Heart left ventricle (tissue), 13 donors: ENCODE measurements around the gene GTF2F2.

Experiments used
- POLR2A ChIP-seq, 2 donors: fragments of 450-650 bp; IDR thresholded peaks; one replicate each; pipeline ENCODE4 v1.6.1; 2017; ENCODE audit warnings: antibody characterized with exemption in 2 of 2, mild to moderate bottlenecking in 2 of 2, moderate library complexity in 2 of 2
- TF ChIP-seq, protein P1 (sequence below), 12 donors: fragments of 200-600 bp; sonication (generic) in 4 of 12; IDR thresholded peaks; one replicate each; pipeline versions ENCODE4 v1.5.0 to v1.8.0; 2018 to 2022; ENCODE audit warnings: antibody characterized with exemption in 12 of 12, mild to moderate bottlenecking in 5 of 12
- donor health status: ischemic (EF 13 %, LVEDD 7.1; RV severe dilation, severe dysfunction).
- donor health status: DM: no; HTN: yes; CAD: no.
- donor health status: DM: no; HTN: no; CAD: no.
- donor health status: ischemic (EF 25% LVEDD 6.9; RV normal size, moderate dysfunction).
- donor health status: ischemic (EF 25% LVEDD 5.7; RV mildly dilated, moderate dysfunction).
- donor health status: ischemic (EF 35%, LVEDD 5.7; RV mildly dilated, moderate dysfunction).
- donor health status: nonischemic (EF 11% LVEDD 7.7; RV severe dilation, severe dysfunction).
- donor health status: DM: yes; HTN: yes; CAD: no.
- donor health status: PGD.
- donor health status: ischemic (EF 29% LVEDD 5.4; RV normal size, mild dysfunction).
- donor health status: nonischemic (EF 23%, LVEDD 6.1; RV moderate dilation, normal function).

DNA sequence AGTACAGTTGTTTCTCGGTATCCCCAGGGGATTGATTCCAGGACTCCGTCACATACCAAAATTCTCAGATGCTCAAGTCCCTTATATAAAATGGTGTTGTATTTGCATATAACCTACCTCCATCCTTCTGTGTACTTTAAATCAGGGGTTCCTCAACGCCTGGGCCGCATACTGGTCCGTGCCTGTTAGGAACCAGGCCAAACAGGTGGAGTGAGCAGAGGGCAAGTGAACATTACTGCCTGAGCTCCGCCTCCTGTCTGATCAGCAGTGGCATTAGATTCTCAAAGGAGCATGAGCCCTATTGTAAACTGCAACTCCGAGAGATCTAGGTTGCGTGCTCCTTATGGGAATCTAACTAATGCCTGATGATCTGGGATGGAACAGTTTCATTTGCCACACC, 122.8 kb downstream of the GTF2F2 start:
- TF ChIP-seq, protein P1, sequence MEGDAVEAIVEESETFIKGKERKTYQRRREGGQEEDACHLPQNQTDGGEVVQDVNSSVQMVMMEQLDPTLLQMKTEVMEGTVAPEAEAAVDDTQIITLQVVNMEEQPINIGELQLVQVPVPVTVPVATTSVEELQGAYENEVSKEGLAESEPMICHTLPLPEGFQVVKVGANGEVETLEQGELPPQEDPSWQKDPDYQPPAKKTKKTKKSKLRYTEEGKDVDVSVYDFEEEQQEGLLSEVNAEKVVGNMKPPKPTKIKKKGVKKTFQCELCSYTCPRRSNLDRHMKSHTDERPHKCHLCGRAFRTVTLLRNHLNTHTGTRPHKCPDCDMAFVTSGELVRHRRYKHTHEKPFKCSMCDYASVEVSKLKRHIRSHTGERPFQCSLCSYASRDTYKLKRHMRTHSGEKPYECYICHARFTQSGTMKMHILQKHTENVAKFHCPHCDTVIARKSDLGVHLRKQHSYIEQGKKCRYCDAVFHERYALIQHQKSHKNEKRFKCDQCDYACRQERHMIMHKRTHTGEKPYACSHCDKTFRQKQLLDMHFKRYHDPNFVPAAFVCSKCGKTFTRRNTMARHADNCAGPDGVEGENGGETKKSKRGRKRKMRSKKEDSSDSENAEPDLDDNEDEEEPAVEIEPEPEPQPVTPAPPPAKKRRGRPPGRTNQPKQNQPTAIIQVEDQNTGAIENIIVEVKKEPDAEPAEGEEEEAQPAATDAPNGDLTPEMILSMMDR (IDR thresholded peaks at IDR 0.05): no peak
- no peak for TF ChIP-seq POLR2A (IDR thresholded peaks at IDR 0.05)
